Spleen (tissue), 7 donors: ENCODE results near the gene PLXNB2.

Source experiments
- CTCF ChIP-seq, 11 experiments: fragments of 200-600 bp in 7 of 11; fragments of 450-650 bp in 4 of 11; sonication (generic) in 4 of 11; IDR thresholded peaks in 8 of 11; conservative IDR thresholded peaks in 3 of 11; 1 replicate in 7 of 11; 2 replicates in 4 of 11; pipeline versions ENCODE4 v1.4.0 to v1.8.0; 2016 to 2021; ENCODE audit warnings: antibody characterized with exemption in 11 of 11, inconsistent platforms in 4 of 11, mild to moderate bottlenecking in 1 of 11
- POLR2A ChIP-seq, 3 donors: fragments of 450-650 bp; IDR thresholded peaks; one replicate each; pipeline ENCODE4 v1.5.1; 2017; ENCODE audit warnings: antibody characterized with exemption in 3 of 3, mild to moderate bottlenecking in 1 of 3
- donor health status: DM: no; HTN: no; CAD: no; lungs with moderate emphysema.
- donor health status: DM: no; HTN: no; CAD: no.
- donor health status: DM: no; HTN: no; CAD: no.

GRCh38 chr22:50329236-50329635 is 21.8 kb upstream of the PLXNB2 start:
- TF ChIP-seq POLR2A (IDR thresholded peaks at IDR 0.05): no peak
- no peak for TF ChIP-seq CTCF (IDR thresholded peaks at IDR 0.05 in 8 of 11, conservative IDR thresholded peaks at IDR 0.05 in 3 of 11)
